Nephron progenitor cell (in vitro differentiated cells): ENCODE measurements around the gene GOLPH3L.
"Not testable (repeated sequence)": the region's sequence is repeated elsewhere in the genome, so short reads cannot be mapped to it uniquely, and the experiment has no call there.

Source experiments
- DNase-seq: peaks from one replicate; pipeline ENCODE4 v3.0.0; 2021
- H3K27ac Mint-ChIP-seq: 2 replicates; pipeline ENCODE4 v1.8.0; 2021; ENCODE audit warnings: mild to moderate bottlenecking, moderate library complexity, mixed read lengths
- H3K27me3 Mint-ChIP-seq: 2 replicates; pipeline ENCODE4 v1.8.0; 2021; ENCODE audit warnings: mild to moderate bottlenecking, low read depth, mixed read lengths; ENCODE audit not compliant: poor library complexity
- H3K36me3 Mint-ChIP-seq: 2 replicates; pipeline ENCODE4 v1.8.0; 2021; ENCODE audit warnings: low read depth, mixed read lengths
- H3K4me1 Mint-ChIP-seq: 2 replicates; pipeline ENCODE4 v1.8.0; 2021; ENCODE audit warnings: mixed read lengths
- H3K4me3 Mint-ChIP-seq: 2 replicates; pipeline ENCODE4 v1.8.0; 2021; ENCODE audit warnings: mild to moderate bottlenecking, moderate library complexity, mixed read lengths
- H3K9me3 Mint-ChIP-seq: 2 replicates; pipeline ENCODE4 v1.8.0; 2021; ENCODE audit warnings: mild to moderate bottlenecking, moderate library complexity, mixed read lengths
- CTCF ChIP-seq: fragments of 200-600 bp; sonication (generic); IDR thresholded peaks from 2 replicates; pipeline ENCODE4 v1.5.0; 2021; ENCODE audit warnings: antibody characterized with exemption

GOLPH3L gene

GRCh38 chr1:150603711-150604110 lies 93.2 kb downstream of the GOLPH3L start:
- DNase-seq = no peak
- Mint-ChIP-seq H3K4me1 (peaks cover 8% of the 10 kb centered on the region), H3K9me3 (no peaks in the 10 kb centered on the region), H3K27ac (no peak overlapping the region), H3K36me3 (peaks cover 38% of the 10 kb centered on the region), H3K27me3 (no peaks in the 10 kb centered on the region), H3K4me3 (no peak overlapping the region)
- TF ChIP-seq CTCF = no peak

- not testable (repeated sequence) for H3K27me3 Mint-ChIP-seq, H3K27ac Mint-ChIP-seq, H3K4me3 Mint-ChIP-seq
These were observed 94.6 kb downstream of the GOLPH3L start for GRCh38 chr1:150602372-150602771.

GRCh38 chr1:150601540-150601939 lies 95.4 kb downstream of the GOLPH3L start:
- no peak for TF ChIP-seq CTCF
- H3K4me1 Mint-ChIP-seq = peaks cover 8% of the 10 kb centered on the region
- no peak for DNase-seq
- H3K27ac Mint-ChIP-seq = no peak overlapping the region
- H3K36me3 Mint-ChIP-seq = peaks cover 44% of the 10 kb centered on the region
- no peak overlapping the region for H3K4me3 Mint-ChIP-seq
- H3K27me3 Mint-ChIP-seq = no peaks in the 10 kb centered on the region
- H3K9me3 Mint-ChIP-seq = no peaks in the 10 kb centered on the region

More at GRCh38 chr1:150602372-150602771, 94.6 kb downstream of the GOLPH3L start:
- H3K9me3 Mint-ChIP-seq, H3K4me1 Mint-ChIP-seq, DNase-seq: not testable (repeated sequence)
- H3K36me3 Mint-ChIP-seq = peaks cover 43% of the 10 kb centered on the region

- not testable (repeated sequence) for DNase-seq, H3K4me3 Mint-ChIP-seq, H3K27me3 Mint-ChIP-seq, H3K4me1 Mint-ChIP-seq, H3K27ac Mint-ChIP-seq
- Mint-ChIP-seq H3K36me3 (peaks cover 54% of the 10 kb centered on the region), H3K9me3 (peaks cover 10% of the 10 kb centered on the region)
These were observed 98.6 kb downstream of the GOLPH3L start for GRCh38 chr1:150598346-150598745.

- Mint-ChIP-seq H3K9me3 (peaks cover 11% of the 10 kb centered on the region), H3K27ac (no peak overlapping the region), H3K27me3 (peaks cover 4% of the 10 kb centered on the region), H3K4me1 (peaks cover 6% of the 10 kb centered on the region), H3K36me3 (peaks cover 54% of the 10 kb centered on the region), H3K4me3 (no peak overlapping the region)
- DNase-seq = no peak
- TF ChIP-seq CTCF = no peak
These were observed 100.0 kb downstream of the GOLPH3L start for GRCh38 chr1:150596976-150597375.
